MCF 10A (cell line): ENCODE results near the gene CBX8. TPM values are rescaled to one million over a fixed set of nuclear protein-coding genes. Genes with fewer than 3 reads are reported as not detected.

ENCODE experiments used
- BruUV-seq: library from RNA; stranded (reverse); fragments of 400-500 nt; replicated peaks from 2 replicates; lab custom pipeline; 2021; lab: Mats Ljungman, UMichigan
- CTCF ChIA-PET: fragments of 300-600 bp; sonication (Branson Sonifier 250); formaldehyde crosslinking; extraction: SDS; loops from one replicate; lab custom pipeline; 2021; ENCODE audit warnings: antibody characterized with exemption, inconsistent platforms; lab: Yijun Ruan, JAX
- POLR2A ChIA-PET: fragments of 300-600, 350-650 bp; sonication (Branson Sonifier 250); formaldehyde crosslinking; extraction: SDS; loops from one replicate; lab custom pipeline; 2020; ENCODE audit warnings: antibody characterized with exemption, inconsistent platforms; lab: Yijun Ruan, JAX
- DNase-seq: peaks from one replicate; pipeline ENCODE4 v3.0.0-alpha.2; 2018; ENCODE audit not compliant: unreplicated experiment
- H3K27ac Mint-ChIP-seq: one replicate; pipeline ENCODE4 v1.8.0; 2022; ENCODE audit warnings: mild to moderate bottlenecking, low read depth, mixed read lengths; ENCODE audit not compliant: unreplicated experiment
- H3K27me3 Mint-ChIP-seq: one replicate; pipeline ENCODE4 v1.8.0; 2022; ENCODE audit warnings: mixed read lengths; ENCODE audit not compliant: insufficient read depth, unreplicated experiment
- H3K36me3 Mint-ChIP-seq: one replicate; pipeline ENCODE4 v1.8.0; 2022; ENCODE audit warnings: mild to moderate bottlenecking, moderate library complexity, mixed read lengths; ENCODE audit not compliant: insufficient read depth, unreplicated experiment
- H3K4me1 Mint-ChIP-seq: one replicate; pipeline ENCODE4 v1.8.0; 2022; ENCODE audit warnings: mixed read lengths; ENCODE audit not compliant: insufficient read depth, unreplicated experiment
- H3K4me3 Mint-ChIP-seq: one replicate; pipeline ENCODE4 v1.8.0; 2022; ENCODE audit warnings: mild to moderate bottlenecking, moderate library complexity, mixed read lengths; ENCODE audit not compliant: unreplicated experiment
- H3K9me3 Mint-ChIP-seq: one replicate; pipeline ENCODE4 v1.8.0; 2022; ENCODE audit warnings: mixed read lengths; ENCODE audit not compliant: unreplicated experiment
- intact Hi-C: fragments of 100-400 bp; cut with micrococcal nuclease; formaldehyde crosslinking; loops from 2 replicates; pipeline ENCODE4 v1.14.1; 2022
- total RNA-seq: library from RNA; stranded (reverse); gene quantifications from 2 replicates; pipeline ENCODE4 v1.2.3, GENCODE V29; 2022
- TF ChIP-seq, protein P1 (sequence below): fragments of 200-600 bp; IDR thresholded peaks from one replicate; pipeline ENCODE4 v1.8.0; 2022; ENCODE audit warnings: antibody characterized with exemption, mild to moderate bottlenecking; ENCODE audit not compliant: unreplicated experiment

CBX8 gene
- total RNA-seq, 1 experiment from 2014 or later, result 9.4 TPM

GRCh38 chr17:79790805-79791734 is 5.8 kb downstream of the CBX8 start:
- TF ChIP-seq, protein P1, sequence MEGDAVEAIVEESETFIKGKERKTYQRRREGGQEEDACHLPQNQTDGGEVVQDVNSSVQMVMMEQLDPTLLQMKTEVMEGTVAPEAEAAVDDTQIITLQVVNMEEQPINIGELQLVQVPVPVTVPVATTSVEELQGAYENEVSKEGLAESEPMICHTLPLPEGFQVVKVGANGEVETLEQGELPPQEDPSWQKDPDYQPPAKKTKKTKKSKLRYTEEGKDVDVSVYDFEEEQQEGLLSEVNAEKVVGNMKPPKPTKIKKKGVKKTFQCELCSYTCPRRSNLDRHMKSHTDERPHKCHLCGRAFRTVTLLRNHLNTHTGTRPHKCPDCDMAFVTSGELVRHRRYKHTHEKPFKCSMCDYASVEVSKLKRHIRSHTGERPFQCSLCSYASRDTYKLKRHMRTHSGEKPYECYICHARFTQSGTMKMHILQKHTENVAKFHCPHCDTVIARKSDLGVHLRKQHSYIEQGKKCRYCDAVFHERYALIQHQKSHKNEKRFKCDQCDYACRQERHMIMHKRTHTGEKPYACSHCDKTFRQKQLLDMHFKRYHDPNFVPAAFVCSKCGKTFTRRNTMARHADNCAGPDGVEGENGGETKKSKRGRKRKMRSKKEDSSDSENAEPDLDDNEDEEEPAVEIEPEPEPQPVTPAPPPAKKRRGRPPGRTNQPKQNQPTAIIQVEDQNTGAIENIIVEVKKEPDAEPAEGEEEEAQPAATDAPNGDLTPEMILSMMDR, result no peak
- intact Hi-C loops, result no loop called here
- Mint-ChIP-seq H3K9me3 (no peaks in the 10 kb centered on the region), H3K4me1 (no peaks in the 10 kb centered on the region), H3K4me3 (no peak overlapping the region), H3K36me3 (peaks cover 18% of the 10 kb centered on the region), H3K27me3 (no peaks in the 10 kb centered on the region), H3K27ac (no peak overlapping the region)
- ChIA-PET POLR2A (interaction anchor here (0.9 kb wide), 1 partner anchor 132 kb away, joined by 3 read pairs; no protein-coding TSS in a partner anchor), CTCF (no interaction called here)
- no peak for DNase-seq
- BruUV-seq, result no TSS peak

GRCh38 chr17:79789943-79790804 is 6.7 kb downstream of the CBX8 start:
- Mint-ChIP-seq H3K9me3 (no peaks in the 10 kb centered on the region), H3K36me3 (peaks cover 10% of the 10 kb centered on the region), H3K4me3 (no peak overlapping the region), H3K27ac (no peak overlapping the region), H3K27me3 (no peaks in the 10 kb centered on the region), H3K4me1 (no peaks in the 10 kb centered on the region)
- intact Hi-C loops, result no loop called here
- POLR2A ChIA-PET, result no interaction called here
- BruUV-seq, result no TSS peak
- peak; percentile 39 for DNase-seq
- CTCF ChIA-PET, result interaction anchor here (0.6 to 1.7 kb wide), 3 partner anchors 15 to 202 kb away, joined by 3 to 7 read pairs (median 3); no protein-coding TSS in a partner anchor
- TF ChIP-seq, protein P1, result peak; percentile 77

- BruUV-seq, result no TSS peak
- Mint-ChIP-seq H3K27me3 (no peaks in the 10 kb centered on the region), H3K36me3 (peaks cover 14% of the 10 kb centered on the region), H3K9me3 (no peaks in the 10 kb centered on the region), H3K4me1 (no peaks in the 10 kb centered on the region), H3K4me3 (no peak overlapping the region), H3K27ac (peak overlapping the region; percentile 35)
- CTCF ChIA-PET, result interaction anchor here (0.6 to 1.7 kb wide), 3 partner anchors 14 to 203 kb away, joined by 3 to 7 read pairs (median 3); no protein-coding TSS in a partner anchor
- DNase-seq, result no peak
- TF ChIP-seq, protein P1, result no peak
- intact Hi-C loops, result no loop called here
- POLR2A ChIA-PET, result no interaction called here
Measured at GRCh38 chr17:79788989-79789942, 7.6 kb downstream of the CBX8 start.
